ENCODE data around the gene UPP1.

The UPP1 gene

DNA sequence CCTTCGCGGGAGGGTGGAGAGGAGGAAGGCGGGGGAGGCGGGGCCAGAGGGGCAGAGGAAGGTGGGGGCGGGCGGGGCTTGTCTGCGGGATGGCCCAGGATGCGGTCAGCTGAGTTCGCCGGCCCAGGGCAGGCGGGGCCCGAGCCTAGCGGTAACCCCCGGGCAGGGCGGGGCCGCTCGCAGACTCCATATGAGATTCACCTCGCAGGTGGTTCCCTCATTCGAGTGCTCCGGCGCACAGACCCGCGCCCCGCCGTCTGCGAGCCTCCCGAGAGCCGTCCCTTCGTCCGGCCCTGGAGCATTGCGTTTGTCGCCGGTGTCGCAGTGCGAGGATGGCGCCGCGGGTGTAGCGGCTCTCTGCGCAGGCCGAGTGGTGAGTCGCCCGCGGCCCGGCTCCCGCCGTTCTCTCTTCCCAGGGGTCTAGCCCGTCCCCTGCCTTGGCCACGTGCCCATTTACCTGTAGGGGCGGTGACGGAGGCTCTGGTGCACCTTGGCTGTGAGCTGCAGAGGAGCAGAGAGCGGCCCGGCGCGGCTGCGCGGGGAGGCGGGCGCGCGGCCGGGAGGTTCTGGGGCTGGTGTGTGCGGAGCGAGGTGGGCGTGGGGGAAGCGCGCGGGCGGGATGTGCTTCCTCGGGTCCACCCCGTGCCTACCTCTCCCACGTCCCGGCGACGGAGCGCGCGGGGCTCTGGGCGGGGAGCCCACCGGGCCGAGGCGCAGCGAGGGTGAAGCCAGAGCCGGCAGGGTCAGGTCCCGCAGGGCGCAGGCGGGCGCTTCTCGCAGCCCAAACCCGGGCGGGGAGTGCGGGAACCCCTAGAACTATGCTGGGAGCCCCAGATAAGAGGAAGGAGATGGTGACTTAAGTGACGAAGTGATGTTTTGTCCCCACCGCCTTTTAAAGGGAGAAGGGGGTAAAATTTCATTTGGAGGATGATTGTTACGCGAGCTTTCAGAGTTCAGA is at the start of gene UPP1:
Gene UPP1, plus strand, starts transcription at position 220 of the 958 bp plus-strand sequence. CDS start 5,519 bp downstream, outside the sequence.
- Mint-ChIP-seq H3K9me3 (no peaks in the 10 kb centered on the region), H3K36me3 (ENCODE audit: low read depth) (peaks cover 50% of the 10 kb centered on the region), H3K4me3 (peak within 1 kb of the TSS; percentile 86), H3K27ac (peak within 1 kb of the TSS; percentile 90), H3K27me3 (ENCODE audit: low read depth) (no peaks in the 10 kb centered on the region), H3K4me1 (ENCODE audit: low read depth) (peaks cover 69% of the 10 kb centered on the region)
- peak; percentile 88 for DNase-seq (ENCODE audit: low spot score)

DNA sequence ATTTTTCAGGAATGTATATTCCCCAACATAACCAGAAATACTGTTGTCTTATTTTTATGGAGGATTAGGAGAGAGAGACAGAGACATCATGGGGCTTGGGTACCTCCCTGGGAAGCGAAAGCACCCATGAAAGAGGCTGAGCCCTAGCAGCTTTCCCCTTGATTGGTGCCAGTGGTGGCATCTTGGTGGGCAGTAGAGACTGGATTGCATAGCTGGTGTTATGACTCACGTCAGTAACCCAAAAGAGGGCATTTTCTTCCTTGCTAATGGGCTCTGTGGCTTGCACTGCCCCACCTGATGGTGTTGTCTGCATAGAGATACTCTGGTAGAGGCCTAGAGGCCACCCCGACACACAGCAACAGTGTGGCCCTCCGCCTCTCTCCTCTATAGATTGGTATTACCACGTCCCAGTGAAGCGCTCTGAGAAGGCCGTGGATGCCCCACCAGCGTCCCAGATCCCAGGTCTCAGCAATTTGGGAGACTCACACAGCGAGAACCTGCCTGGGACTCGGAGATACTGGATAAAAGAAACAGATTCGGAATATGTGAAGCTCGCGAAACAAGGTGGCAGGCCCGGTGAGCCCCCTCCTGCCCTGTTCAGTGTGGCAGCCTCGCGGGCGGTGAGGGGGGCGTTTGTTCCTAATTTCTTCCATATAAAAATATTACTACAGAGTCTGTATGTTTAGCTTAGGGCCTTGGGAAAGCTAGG is 48.0 kb upstream of the UPP1 start:
- H3K4me3 Mint-ChIP-seq, result no peak overlapping the region
- no peaks in the 10 kb centered on the region for H3K9me3 Mint-ChIP-seq
- H3K36me3 Mint-ChIP-seq (ENCODE audit: low read depth), result no peaks in the 10 kb centered on the region
- H3K4me1 Mint-ChIP-seq (ENCODE audit: low read depth), result peaks cover 19% of the 10 kb centered on the region
- no peak overlapping the region for H3K27ac Mint-ChIP-seq
- DNase-seq (ENCODE audit: low spot score), result no peak
- peaks cover 20% of the 10 kb centered on the region for H3K27me3 Mint-ChIP-seq (ENCODE audit: low read depth)

DNA sequence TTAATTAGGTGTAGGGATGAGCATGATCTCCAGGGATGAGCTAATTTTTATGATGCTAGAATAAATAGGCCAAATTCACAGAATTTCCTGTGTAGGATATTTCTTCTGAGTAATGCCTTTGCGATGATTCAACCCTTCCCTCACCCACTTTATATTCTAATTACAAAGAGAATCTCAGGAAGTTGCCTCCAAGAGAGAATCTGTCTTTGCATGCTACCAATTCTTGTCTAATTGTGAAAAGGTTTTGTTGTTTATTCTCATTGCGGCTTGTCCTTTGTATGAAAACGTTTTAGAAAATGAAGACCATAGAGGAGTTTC is 47.5 kb upstream of the UPP1 start:
- Mint-ChIP-seq H3K27me3 (ENCODE audit: low read depth) (peaks cover 17% of the 10 kb centered on the region), H3K36me3 (ENCODE audit: low read depth) (no peaks in the 10 kb centered on the region), H3K4me1 (ENCODE audit: low read depth) (peaks cover 17% of the 10 kb centered on the region), H3K27ac (no peak overlapping the region), H3K4me3 (no peak overlapping the region), H3K9me3 (no peaks in the 10 kb centered on the region)
- DNase-seq (ENCODE audit: low spot score), result no peak

DNA sequence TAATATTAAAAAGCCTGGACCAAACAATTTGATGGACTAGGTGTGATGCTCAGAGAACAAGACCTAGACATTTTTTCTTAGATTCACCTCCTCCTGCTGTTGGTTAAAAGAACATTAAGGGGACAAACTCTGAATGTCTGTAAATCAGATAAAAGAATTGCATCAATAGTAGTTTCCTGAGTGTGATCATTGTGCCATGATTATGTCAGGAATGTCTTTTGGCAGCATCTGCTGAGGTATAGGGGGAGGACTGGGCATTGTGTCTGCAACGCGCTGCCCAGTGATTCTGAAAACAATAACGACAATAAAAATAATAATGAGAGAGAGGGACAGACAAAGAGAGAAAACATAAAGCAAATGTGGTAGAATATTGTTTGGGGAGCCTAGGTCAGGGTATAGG is 46.8 kb upstream of the UPP1 start:
- Mint-ChIP-seq H3K27me3 (ENCODE audit: low read depth) (peaks cover 12% of the 10 kb centered on the region), H3K36me3 (ENCODE audit: low read depth) (no peaks in the 10 kb centered on the region), H3K27ac (no peak overlapping the region), H3K4me3 (no peak overlapping the region), H3K4me1 (ENCODE audit: low read depth) (peaks cover 17% of the 10 kb centered on the region), H3K9me3 (no peaks in the 10 kb centered on the region)
- DNase-seq (ENCODE audit: low spot score), result no peak

DNA sequence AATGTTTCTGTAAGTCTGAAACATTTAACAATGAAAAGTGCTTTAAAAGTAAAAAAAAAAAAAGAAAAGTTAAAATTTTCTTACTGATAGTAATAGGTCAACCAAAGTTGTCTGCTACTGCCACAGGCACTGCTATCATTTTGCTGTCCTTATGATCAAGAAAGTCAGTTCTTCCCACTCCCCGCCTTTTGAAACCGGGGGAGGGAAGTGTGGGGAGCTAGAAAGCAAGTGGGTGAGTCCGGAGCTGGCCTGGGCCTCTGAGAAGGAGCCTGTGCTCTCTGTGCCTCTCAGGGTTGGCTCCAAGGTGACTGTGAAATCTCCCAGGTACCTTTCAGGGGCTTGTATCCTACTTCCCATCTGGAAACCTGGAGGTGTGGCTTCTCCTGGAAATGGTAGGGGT is 46.4 kb upstream of the UPP1 start:
- H3K27ac Mint-ChIP-seq, result no peak overlapping the region
- peaks cover 9% of the 10 kb centered on the region for H3K27me3 Mint-ChIP-seq (ENCODE audit: low read depth)

DNA sequence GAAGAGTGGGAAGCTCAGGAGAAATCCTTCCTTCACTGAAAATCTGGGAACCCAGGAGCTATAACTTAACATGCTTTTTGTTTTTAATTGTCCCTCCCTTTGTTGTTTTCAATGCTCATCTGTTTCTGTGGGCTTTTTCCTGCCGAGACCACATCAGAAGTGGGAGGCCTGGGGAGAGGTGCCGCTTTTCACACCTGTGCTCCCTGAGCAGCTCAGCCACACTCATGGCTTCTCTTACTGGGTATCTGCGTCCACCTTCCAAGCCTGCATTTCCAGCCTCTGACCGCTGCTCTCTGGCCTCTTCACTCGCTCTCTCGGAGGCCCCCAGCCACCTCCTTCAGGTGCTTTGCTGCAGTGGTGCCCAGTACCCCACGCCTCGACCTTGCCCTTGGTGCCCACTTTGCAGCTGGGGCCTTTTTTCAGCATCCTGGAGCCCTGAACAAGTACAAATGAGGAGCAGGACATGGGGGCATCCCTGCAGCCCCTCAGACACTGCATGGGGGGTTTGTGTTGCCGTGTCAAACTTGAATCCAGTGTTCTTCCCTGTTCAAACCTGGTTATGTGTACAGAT is 43.8 kb upstream of the UPP1 start:
- Mint-ChIP-seq H3K4me3 (no peak overlapping the region), H3K9me3 (no peaks in the 10 kb centered on the region), H3K4me1 (ENCODE audit: low read depth) (peaks cover 17% of the 10 kb centered on the region), H3K36me3 (ENCODE audit: low read depth) (no peaks in the 10 kb centered on the region), H3K27me3 (ENCODE audit: low read depth) (peaks cover 4% of the 10 kb centered on the region), H3K27ac (no peak overlapping the region)
- no peak for DNase-seq (ENCODE audit: low spot score)

More for the DNA sequence above, 46.4 kb upstream of the UPP1 start:
- Mint-ChIP-seq H3K36me3 (ENCODE audit: low read depth) (no peaks in the 10 kb centered on the region), H3K9me3 (no peaks in the 10 kb centered on the region), H3K4me1 (ENCODE audit: low read depth) (peaks cover 17% of the 10 kb centered on the region), H3K4me3 (no peak overlapping the region)
- DNase-seq (ENCODE audit: low spot score), result no peak

DNA sequence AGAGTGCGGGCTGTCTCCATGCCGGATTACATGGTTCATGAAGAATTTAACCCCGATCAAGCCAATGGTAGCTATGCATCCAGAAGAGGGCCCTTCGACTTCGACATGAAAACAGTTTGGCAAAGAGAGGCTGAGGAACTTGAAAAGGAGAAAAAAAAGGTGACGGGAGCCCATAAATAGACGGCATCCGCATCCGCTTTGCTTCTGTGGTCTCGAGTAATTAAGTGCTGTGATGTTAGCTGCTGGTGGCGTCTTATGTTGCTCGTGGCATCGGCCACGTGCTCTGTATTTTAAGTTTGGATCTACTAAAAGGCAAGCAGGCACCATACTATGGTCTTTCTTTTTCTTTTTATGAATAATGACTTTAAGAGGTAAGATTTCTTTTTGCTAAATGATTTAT is 42.6 kb upstream of the UPP1 start:
- H3K9me3 Mint-ChIP-seq, result no peaks in the 10 kb centered on the region

DNA sequence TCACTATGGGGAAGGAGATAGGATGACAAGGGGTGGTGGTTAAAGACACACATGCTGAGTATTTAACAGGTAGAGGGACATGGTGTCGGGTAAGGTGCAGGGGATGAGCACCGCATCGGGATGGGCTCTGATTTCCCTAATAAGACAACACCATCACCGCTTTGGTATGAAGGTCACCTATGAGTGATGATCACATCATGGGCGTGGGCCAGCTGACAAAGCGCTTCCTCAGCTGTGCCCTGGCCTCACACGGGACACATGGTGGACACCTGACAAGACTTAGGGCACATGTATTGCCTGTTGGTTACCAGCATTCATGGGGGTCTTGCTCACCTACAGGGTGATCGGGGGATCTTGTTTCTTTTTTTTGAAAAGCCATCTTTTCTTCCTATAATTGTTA is 41.0 kb upstream of the UPP1 start:
- Mint-ChIP-seq H3K9me3 (no peaks in the 10 kb centered on the region), H3K4me1 (ENCODE audit: low read depth) (peaks cover 9% of the 10 kb centered on the region), H3K27me3 (ENCODE audit: low read depth) (peaks cover 4% of the 10 kb centered on the region), H3K36me3 (ENCODE audit: low read depth) (no peaks in the 10 kb centered on the region), H3K27ac (no peak overlapping the region), H3K4me3 (no peak overlapping the region)
- no peak for DNase-seq (ENCODE audit: low spot score)

More for the DNA sequence above, 42.6 kb upstream of the UPP1 start:
- Mint-ChIP-seq H3K4me1 (ENCODE audit: low read depth) (peaks cover 13% of the 10 kb centered on the region), H3K4me3 (no peak overlapping the region), H3K27me3 (ENCODE audit: low read depth) (peaks cover 4% of the 10 kb centered on the region), H3K27ac (no peak overlapping the region), H3K36me3 (ENCODE audit: low read depth) (no peaks in the 10 kb centered on the region)
- DNase-seq (ENCODE audit: low spot score), result no peak

DNA sequence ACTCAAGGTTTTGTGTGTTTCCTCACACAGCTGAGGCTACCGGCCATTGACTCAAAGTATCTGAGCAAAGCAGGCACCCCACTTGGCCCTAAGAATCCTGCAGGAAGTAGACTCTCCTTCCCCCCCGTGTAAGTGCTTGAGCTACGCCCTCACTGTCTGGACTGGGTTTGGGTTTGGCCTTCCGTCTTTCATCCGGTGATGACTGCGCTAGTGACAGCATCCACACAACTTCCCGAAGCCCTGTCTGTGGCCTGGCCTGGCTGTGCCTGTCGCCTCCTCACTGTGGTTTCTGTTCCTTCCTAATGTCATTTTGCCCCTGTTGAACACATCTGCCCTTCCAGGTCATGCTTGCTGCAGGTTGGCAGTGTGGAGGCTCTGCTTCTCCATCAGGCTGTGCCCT is 39.2 kb upstream of the UPP1 start:
- DNase-seq (ENCODE audit: low spot score), result no peak
- peaks cover 9% of the 10 kb centered on the region for H3K4me1 Mint-ChIP-seq (ENCODE audit: low read depth)
- peak overlapping the region; percentile 17 for H3K27ac Mint-ChIP-seq
- H3K9me3 Mint-ChIP-seq, result no peaks in the 10 kb centered on the region
- H3K4me3 Mint-ChIP-seq, result no peak overlapping the region
- no peaks in the 10 kb centered on the region for H3K36me3 Mint-ChIP-seq (ENCODE audit: low read depth)
- peaks cover 4% of the 10 kb centered on the region for H3K27me3 Mint-ChIP-seq (ENCODE audit: low read depth)

DNA sequence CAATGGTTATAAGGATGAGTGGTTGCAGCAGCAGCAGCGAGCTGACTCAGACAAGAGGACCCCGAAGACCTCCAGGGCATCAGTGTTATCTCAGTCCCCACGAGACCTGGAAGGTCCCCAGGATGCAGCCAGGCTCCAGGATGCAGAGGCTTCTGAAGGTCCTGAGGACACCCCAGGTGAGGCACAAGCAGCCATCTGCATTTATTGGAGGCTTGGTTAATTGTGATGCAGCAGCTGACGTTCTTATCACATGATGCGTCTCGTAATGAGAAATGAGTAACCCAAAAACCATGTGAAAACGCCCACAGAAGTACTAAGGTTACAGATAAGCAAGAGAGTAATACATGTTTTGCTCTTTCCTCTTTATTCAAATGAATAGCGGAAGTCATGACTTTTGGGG is 36.3 kb upstream of the UPP1 start:
- H3K36me3 Mint-ChIP-seq (ENCODE audit: low read depth), result no peaks in the 10 kb centered on the region
- no peak overlapping the region for H3K4me3 Mint-ChIP-seq
- H3K27me3 Mint-ChIP-seq (ENCODE audit: low read depth), result peaks cover 3% of the 10 kb centered on the region
- H3K27ac Mint-ChIP-seq, result no peak overlapping the region
- peaks cover 9% of the 10 kb centered on the region for H3K9me3 Mint-ChIP-seq
- peak; percentile 52 for DNase-seq (ENCODE audit: low spot score)
- H3K4me1 Mint-ChIP-seq (ENCODE audit: low read depth), result peaks cover 3% of the 10 kb centered on the region

DNA sequence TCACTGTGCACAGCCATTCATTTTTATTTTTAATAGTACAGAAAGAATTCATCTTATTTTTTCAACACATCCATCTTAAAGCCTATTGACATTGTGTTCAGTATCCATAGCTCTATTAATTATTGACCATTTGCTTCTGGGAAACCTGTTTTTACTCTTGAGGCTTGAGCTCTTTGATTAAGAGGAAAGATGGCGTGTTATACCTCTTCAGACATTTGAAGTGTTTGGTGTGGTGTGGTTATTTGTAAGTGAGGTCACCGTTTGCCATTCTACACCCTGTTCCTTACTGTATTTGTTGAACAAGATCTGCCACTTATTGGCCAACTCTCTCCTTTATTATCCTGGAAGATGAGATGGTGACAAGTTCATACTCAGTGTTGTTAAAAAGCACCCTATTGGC is 35.3 kb upstream of the UPP1 start:
- no peak for DNase-seq (ENCODE audit: low spot score)
- Mint-ChIP-seq H3K36me3 (ENCODE audit: low read depth) (no peaks in the 10 kb centered on the region), H3K27ac (no peak overlapping the region), H3K27me3 (ENCODE audit: low read depth) (peaks cover 3% of the 10 kb centered on the region), H3K9me3 (peaks cover 9% of the 10 kb centered on the region), H3K4me1 (ENCODE audit: low read depth) (peaks cover 3% of the 10 kb centered on the region), H3K4me3 (no peak overlapping the region)

DNA sequence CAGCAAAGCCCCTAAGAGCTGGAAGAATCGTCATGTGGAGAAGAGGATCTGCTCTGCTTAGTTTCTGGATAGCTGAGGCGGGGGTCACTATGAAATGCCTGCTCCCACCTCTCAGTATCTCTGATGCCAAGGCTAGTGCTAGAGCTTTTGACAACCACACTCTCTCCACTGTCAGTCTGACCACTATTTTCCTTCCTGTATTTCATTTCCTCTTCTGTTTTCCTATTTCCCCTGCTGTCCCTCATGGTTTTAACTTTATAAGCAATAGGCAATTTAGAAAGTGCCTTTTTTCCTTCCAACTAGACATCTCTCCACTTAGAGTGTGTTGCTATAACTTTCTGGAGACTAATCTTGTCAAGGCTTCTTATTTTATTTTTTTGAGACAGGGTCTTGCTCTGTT is 30.1 kb upstream of the UPP1 start:
- Mint-ChIP-seq H3K4me1 (ENCODE audit: low read depth) (peaks cover 4% of the 10 kb centered on the region), H3K27ac (no peak overlapping the region), H3K4me3 (no peak overlapping the region), H3K36me3 (ENCODE audit: low read depth) (no peaks in the 10 kb centered on the region), H3K27me3 (ENCODE audit: low read depth) (peaks cover 8% of the 10 kb centered on the region), H3K9me3 (peaks cover 14% of the 10 kb centered on the region)
- no peak for DNase-seq (ENCODE audit: low spot score)

DNA sequence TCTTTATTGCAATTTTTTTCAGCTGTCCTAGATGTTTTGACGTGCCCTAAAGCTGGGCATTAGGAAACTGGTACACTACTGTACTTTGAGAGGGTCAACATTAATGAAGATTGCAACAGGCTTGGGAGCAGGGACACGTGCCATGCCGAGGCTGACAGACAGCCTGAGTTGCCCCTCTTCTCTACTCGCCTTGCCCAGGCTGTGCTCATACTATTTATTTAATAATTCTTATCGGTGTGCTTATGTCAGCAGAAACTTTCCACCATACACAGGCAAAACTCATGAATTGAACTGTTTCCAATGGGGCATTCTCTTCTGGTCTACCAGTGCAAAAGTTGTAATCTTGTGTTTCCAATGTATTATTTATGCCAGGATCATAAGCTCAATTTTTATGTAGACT is 29.4 kb upstream of the UPP1 start:
- no peaks in the 10 kb centered on the region for H3K36me3 Mint-ChIP-seq (ENCODE audit: low read depth)
- H3K27me3 Mint-ChIP-seq (ENCODE audit: low read depth), result peaks cover 10% of the 10 kb centered on the region
- H3K4me1 Mint-ChIP-seq (ENCODE audit: low read depth), result peaks cover 4% of the 10 kb centered on the region

DNA sequence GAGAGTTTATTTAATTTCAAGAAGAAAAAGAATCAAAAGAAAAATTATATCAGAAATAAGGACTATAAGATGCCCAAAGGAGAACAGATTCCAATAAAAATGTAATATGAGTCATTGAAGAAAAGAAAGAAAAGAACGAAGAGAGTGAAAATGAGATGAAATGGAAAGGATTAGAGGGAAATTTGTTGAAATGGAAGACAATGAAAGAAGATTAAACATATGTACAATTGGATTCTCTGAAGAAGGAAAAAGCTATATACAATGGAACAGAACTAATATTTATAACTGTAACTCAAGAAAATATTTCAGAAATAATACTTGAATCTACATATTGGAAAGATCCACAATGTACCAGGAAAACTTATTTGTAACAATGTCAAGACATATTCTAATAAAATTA is 25.1 kb upstream of the UPP1 start:
- Mint-ChIP-seq H3K27me3 (ENCODE audit: low read depth) (peaks cover 10% of the 10 kb centered on the region), H3K36me3 (ENCODE audit: low read depth) (no peaks in the 10 kb centered on the region), H3K27ac (no peak overlapping the region)

More for the DNA sequence above, 29.4 kb upstream of the UPP1 start:
- DNase-seq (ENCODE audit: low spot score), result no peak
- peaks cover 18% of the 10 kb centered on the region for H3K9me3 Mint-ChIP-seq
- no peak overlapping the region for H3K27ac Mint-ChIP-seq
- H3K4me3 Mint-ChIP-seq, result no peak overlapping the region

More for the DNA sequence above, 25.1 kb upstream of the UPP1 start:
- Mint-ChIP-seq H3K4me3 (no peak overlapping the region), H3K4me1 (ENCODE audit: low read depth) (peaks cover 2% of the 10 kb centered on the region), H3K9me3 (peaks cover 10% of the 10 kb centered on the region)
- no peak for DNase-seq (ENCODE audit: low spot score)

Data from T-helper 2 cell treated with Interferon-gamma antibody and Interleukin-4, amounts not matched to agents 5 μg/mL and 100 μg/mL, for 36 hours (primary cell).